Astrocyte of the cerebellum (primary cell): ENCODE data around the gene PARK7.
A peak's percentile ranks its signal among the peaks of the same experiment; 100 is the strongest.

ENCODE experiments used
- DNase-seq: peaks from one replicate; pipeline ENCODE4 v3.0.0-alpha.2; 2011; ENCODE audit warnings: low read depth
- H3K4me3 ChIP-seq: 2 replicates; pipeline ENCODE4 v1.5.1; 2011; ENCODE audit warnings: mild to moderate bottlenecking, low read depth, low read length, moderate library complexity
- CTCF ChIP-seq: IDR thresholded peaks from 2 replicates; pipeline ENCODE4 v1.5.1; 2012; ENCODE audit warnings: low read length, low read depth, moderate library complexity, mild to moderate bottlenecking; ENCODE audit errors: missing control alignments
- in situ Hi-C: cut with HindIII; loops from 2 replicates; pipeline ENCODE4 v1.10.0; 2017; ENCODE audit warnings: low sequenced_read_pairs

Gene PARK7

GRCh38 chr1:7995437-7995836 lies 33.9 kb downstream of the PARK7 start:
- in situ Hi-C loops: no loop called here
- TF ChIP-seq CTCF: no peak
- H3K4me3 ChIP-seq: no peak overlapping the region
- DNase-seq: no peak

- in situ Hi-C loops: loop anchor here (25.0 kb wide), 1 partner anchor 90 kb away; no protein-coding TSS in a partner anchor
- no peak for DNase-seq
- no peak overlapping the region for H3K4me3 ChIP-seq
- no peak for TF ChIP-seq CTCF
Measured at GRCh38 chr1:8002329-8002910, 40.9 kb downstream of the PARK7 start.

- in situ Hi-C loops: loop anchor here (25.0 kb wide), 1 partner anchor 91 kb away; no protein-coding TSS in a partner anchor
Measured at GRCh38 chr1:8002921-8003320, 41.4 kb downstream of the PARK7 start.

GRCh38 chr1:8003438-8004112 lies 42.1 kb downstream of the PARK7 start:
- no peak for DNase-seq
- no peak for TF ChIP-seq CTCF
- H3K4me3 ChIP-seq: no peak overlapping the region
- in situ Hi-C loops: loop anchor here (25.0 kb wide), 1 partner anchor 91 kb away; no protein-coding TSS in a partner anchor

More at GRCh38 chr1:8002921-8003320, 41.4 kb downstream of the PARK7 start:
- H3K4me3 ChIP-seq: no peak overlapping the region
- DNase-seq: no peak
- no peak for TF ChIP-seq CTCF

- no peak for DNase-seq
- no peak overlapping the region for H3K4me3 ChIP-seq
- in situ Hi-C loops: loop anchor here (25.0 kb wide), 1 partner anchor 92 kb away; no protein-coding TSS in a partner anchor
- no peak for TF ChIP-seq CTCF
Measured at GRCh38 chr1:8004113-8004802, 42.7 kb downstream of the PARK7 start.

- H3K4me3 ChIP-seq: no peak overlapping the region
- TF ChIP-seq CTCF: no peak
- in situ Hi-C loops: loop anchor here (25.0 kb wide), 1 partner anchor 93 kb away; no protein-coding TSS in a partner anchor
- DNase-seq: peak; percentile 76
Measured at GRCh38 chr1:8004803-8005573, 43.5 kb downstream of the PARK7 start.
